ENCODE results near the gene YEATS2.
"Not testable (repeated sequence)": the region's sequence is repeated elsewhere in the genome, so short reads cannot be mapped to it uniquely, and the experiment has no call there.

The YEATS2 gene

DNA sequence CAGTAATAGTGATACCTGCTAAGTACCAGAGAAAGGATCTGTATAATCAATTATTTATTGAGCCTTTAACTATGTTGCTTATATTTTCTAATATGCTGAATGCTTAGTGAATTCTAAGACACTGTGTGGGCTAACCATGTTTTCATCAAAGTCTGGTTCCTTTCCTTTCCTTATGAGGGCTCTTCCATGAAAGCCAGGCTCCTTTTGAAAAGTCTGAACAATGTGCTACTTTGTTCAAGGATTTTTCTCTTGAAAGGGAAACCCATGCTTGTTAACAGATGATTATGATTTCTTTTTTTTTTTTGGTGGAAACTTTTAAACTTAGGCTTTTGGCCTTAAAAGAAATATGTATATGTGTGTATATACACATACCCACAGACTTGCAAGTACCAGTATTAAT is 17.0 kb downstream of the YEATS2 start:
- DNase-seq (ENCODE audit: low spot score), result no peak

GRCh38 chr3:183718012-183718411 is 20.4 kb downstream of the YEATS2 start:
- no peak for DNase-seq (ENCODE audit: low spot score)

- DNase-seq (ENCODE audit: low spot score), result no peak
Measured at GRCh38 chr3:183725387-183725786, 27.8 kb downstream of the YEATS2 start.

GRCh38 chr3:183728204-183728603 is 30.6 kb downstream of the YEATS2 start:
- no peak for DNase-seq (ENCODE audit: low spot score)

GRCh38 chr3:183730361-183730760 is 32.8 kb downstream of the YEATS2 start:
- DNase-seq (ENCODE audit: low spot score), result no peak

GRCh38 chr3:183731611-183732010 is 34.0 kb downstream of the YEATS2 start:
- no peak for DNase-seq (ENCODE audit: low spot score)

GRCh38 chr3:183733553-183733952 is 36.0 kb downstream of the YEATS2 start:
- DNase-seq (ENCODE audit: low spot score), result no peak

GRCh38 chr3:183734750-183735494 is 37.3 kb downstream of the YEATS2 start:
- no peak for DNase-seq (ENCODE audit: low spot score)

- no peak for DNase-seq (ENCODE audit: low spot score)
Measured at GRCh38 chr3:183737116-183737515, 39.5 kb downstream of the YEATS2 start.

DNA sequence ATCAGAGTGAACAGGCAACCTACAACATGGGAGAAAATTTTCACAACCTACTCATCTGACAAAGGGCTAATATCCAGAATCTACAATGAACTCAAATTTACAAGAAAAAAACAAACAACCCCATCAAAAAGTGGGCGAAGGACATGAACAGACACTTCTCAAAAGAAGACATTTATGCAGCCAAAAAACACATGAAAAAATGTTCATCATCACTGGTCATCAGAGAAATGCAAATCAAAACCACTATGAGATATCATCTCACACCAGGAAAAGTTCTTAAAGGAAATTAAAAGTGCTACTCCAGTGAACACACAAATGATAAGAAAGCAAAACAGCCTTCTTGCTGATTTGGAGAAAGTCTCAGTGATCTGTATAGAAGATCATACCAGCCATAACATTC is 42.6 kb downstream of the YEATS2 start:
- DNase-seq (ENCODE audit: low spot score), result not testable (repeated sequence)

- no peak for DNase-seq (ENCODE audit: low spot score)
Measured at GRCh38 chr3:183743231-183743630, 45.6 kb downstream of the YEATS2 start.

DNA sequence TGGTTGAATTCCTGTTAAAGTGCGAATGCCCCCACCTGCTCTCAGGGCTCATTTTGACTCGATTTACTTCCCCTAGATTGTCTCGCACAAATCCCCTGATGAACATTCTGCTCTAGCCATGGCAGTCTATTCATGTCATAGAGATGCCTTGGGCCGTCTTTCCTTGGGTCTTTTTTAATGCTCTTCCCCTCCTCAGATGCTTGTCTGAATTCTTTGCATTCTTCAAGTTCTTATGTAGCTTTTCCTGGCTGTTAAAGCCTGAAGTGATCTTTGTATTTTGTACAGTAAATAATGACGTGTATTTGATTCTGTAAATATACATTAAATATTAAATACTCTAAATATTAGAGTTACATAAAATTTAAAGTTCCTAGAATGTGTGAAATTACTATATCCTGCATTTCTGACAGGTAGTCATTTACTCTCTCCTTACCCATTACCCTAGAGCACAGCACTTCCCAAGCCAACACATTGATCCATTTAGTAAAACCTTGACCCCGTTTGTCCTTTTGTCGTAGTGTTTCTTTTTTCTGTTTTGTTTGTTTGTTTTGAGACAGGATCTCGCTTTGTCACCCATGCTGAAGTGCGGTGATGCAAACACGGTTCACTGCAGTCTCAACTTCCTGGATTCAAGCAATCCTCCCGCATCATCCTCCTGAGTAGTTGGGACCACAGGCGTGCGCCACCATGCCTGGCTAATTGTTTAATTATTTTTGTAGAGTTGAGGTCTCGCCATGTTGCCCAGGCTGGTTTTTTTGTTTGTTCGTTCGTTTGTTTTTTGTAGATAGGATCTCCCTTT is 47.9 kb downstream of the YEATS2 start:
- DNase-seq (ENCODE audit: low spot score), result peak; percentile 41

- no peak for DNase-seq (ENCODE audit: low spot score)
Measured at GRCh38 chr3:183754052-183754451, 56.5 kb downstream of the YEATS2 start.

DNA sequence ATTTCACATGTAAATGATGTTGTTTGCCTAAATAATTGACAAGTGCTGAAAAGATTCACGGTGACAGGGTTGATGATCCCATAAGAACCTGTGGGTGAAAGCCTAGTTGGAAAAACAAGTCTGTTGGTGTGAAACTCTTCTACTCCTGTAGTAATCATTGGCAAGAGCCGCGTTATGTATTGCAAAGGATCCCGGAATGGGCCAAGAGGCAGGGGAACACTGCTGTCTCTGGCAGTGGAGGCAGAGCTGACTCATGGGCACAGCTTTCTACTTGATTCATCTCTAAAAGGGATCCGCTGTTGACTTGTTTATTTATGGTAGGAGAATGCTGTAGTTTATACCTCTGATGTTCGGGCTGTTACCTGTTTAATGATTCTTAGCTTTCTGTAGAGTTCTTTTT is 64.7 kb downstream of the YEATS2 start:
- no peak for DNase-seq (ENCODE audit: low spot score)

DNA sequence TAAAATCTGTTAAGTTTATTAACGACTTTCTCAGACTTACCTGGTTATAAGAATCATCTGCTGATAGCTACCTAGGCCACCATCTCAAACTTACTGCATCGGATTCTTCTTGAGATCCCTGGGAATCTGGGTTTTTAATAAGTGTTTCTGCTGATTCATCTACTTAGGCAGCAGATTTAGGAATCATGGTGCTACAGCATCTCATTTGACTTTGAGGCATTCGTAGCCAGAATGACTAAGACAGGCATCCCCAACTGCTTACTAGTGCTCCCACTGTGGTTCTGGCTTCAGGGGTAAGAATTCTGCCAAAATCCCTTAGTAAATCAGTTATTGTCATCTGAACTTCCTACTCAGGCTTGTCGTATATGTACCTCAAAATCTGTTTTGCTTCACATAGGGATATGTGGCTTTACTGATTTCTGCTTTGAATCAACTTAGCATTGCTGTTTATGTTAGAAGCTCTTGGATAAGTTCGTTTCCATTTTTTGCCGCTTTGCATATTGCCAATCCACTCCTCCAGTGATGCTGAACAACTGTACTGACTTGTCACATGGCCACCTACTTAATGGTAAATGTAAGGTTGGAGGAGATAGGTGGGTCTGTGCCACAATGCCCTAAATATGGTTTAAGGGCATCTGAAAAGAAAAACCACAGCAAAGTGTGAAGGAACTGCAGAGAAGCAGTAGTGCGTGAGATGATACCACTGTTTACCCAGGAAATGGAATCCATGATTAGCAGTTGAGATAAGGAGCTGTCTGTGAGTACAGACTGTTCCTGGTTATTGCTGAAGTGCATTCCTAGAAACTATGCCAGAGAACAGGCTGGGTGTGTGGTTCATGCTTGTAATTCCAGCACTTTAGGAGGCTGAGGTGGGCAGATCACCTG is 67.5 kb downstream of the YEATS2 start:
- DNase-seq (ENCODE audit: low spot score), result peak; percentile 54

DNA sequence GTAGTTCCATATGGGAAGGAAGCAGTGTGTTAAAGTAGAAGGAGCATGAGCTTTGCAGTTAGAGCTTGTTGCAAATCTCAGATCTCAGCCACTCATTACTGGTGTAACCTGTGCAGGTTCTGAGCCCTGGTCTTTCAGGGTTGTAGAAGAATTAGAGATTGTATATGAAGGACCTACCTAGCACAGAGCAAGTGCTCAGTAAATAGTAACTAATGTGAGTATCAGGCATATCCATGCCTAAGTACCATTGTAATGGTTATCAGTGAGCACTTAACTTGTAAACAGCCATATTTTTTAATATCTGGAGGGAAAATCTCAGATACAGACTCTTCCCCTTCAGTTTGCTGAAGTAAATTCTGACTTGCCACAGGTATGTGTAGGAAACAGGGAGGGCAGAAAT is 68.5 kb downstream of the YEATS2 start:
- no peak for DNase-seq (ENCODE audit: low spot score)

GRCh38 chr3:183766745-183767606 is 69.4 kb downstream of the YEATS2 start:
- peak; percentile 80 for DNase-seq (ENCODE audit: low spot score)

- no peak for DNase-seq (ENCODE audit: low spot score)
Measured at GRCh38 chr3:183768114-183768513, 70.5 kb downstream of the YEATS2 start.

GRCh38 chr3:183769453-183769852 is 71.9 kb downstream of the YEATS2 start:
- DNase-seq (ENCODE audit: low spot score), result no peak

- DNase-seq (ENCODE audit: low spot score), result peak; percentile 52
Measured at GRCh38 chr3:183774631-183775030, 77.0 kb downstream of the YEATS2 start.

DNA sequence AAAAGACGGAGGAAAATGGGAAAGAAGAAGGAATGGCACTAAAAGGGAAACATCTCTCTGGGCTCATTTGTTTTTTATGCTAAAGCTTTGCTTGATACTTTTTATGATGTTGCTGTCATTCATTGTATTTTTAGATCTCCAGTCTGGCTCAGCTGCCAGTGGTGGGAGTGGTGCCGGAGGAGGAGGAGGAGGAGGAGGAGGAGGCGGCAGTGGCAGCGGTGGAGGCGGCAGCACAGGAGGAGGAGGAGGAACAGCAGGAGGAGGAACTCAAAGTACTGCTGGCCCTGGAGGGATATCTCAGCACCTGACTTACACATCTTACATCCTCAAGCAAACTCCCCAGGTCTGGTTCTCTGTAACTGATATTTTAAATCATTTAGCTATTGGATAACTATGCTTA is 78.2 kb downstream of the YEATS2 start:
- no peak for DNase-seq (ENCODE audit: low spot score)
